GM18498 (cell line): ENCODE measurements around the gene TRAPPC12.
"Not testable (repeated sequence)": the region's sequence is repeated elsewhere in the genome, so short reads cannot be mapped to it uniquely, and the experiment has no call there.

Experiments
- ATAC-seq: cut with Tn5 transposase; IDR thresholded peaks from one replicate; pipeline ENCODE4 v1.9.1; 2021; ENCODE audit warnings: mild to moderate bottlenecking, moderate library complexity; ENCODE audit not compliant: unreplicated experiment

The TRAPPC12 gene

DNA sequence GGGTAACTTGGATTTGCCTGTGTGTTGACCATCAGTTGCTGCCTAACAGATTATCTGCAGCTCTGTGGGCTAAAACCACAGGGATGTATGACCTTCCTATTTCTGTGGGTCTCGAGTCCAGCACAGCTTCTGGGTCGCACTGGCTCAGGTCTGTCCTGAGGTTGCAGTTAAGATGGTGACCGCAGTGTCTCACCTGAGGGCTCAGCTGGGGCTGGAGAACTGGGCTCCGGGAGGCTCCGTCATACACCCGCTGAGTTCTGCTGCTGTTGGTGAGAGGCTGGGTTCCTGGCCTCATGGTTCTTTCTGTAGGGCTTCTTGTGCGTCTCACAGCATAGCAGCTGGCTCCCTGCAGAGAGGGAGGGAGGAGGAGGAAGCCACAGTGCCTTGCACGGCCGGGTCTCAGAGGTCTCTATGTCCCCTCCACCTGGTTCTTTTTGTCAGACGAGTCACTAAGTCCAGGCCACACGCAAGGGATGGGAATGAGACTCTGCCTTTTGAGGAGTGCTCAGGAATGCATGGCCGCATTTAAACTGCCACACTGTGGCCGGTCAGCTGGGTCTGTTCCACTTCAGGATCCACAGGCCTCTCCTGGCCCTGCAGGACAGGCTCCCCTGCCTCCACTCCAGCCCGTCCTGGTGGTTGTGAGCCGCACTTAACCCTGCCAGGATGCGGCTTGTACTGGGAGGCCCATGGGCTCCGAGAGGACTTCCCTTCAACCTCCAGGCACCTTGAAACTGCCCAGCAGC is 72.6 kb downstream of the TRAPPC12 start:
- no peak for ATAC-seq

DNA sequence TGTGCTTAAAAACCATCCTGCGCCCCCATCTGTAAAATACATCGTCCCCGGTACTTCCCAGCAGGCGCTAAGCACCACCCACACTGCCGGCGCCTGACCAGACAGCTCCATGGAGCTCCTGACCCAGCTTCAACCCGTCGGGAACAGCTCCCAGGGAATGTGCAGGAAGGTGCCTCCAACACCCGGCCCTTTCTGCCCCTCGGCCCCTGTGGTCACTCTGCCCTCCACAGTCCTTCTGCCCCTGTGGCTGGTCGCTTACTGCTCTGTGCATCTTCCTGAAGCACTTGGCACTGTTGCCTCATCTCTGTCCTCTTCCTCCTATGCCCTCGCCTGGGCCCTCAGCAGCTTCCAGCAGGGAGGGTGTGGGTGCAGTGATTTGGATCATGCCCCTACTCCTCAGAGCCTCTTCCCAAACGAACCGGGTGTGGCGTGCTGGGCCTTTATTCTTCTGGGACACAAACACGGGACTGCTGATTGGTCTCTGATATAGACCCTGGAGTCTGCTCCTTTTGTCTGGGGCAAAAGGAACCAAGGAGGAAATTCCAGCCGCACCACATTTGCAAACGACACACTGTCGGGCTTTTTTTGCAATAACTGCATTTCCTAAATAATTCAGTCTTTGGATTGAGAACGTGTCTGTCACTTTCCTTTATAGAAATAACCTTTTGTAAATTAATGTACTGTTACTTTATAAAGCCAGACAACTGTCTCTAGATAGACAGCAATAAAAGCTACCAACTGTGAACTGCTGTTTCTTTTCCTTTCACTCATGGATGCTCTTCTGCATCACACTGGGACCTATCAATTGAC is 73.9 kb downstream of the TRAPPC12 start:
- ATAC-seq = no peak

GRCh38 chr2:3454005-3454404 is 74.5 kb downstream of the TRAPPC12 start:
- ATAC-seq = not testable (repeated sequence)

DNA sequence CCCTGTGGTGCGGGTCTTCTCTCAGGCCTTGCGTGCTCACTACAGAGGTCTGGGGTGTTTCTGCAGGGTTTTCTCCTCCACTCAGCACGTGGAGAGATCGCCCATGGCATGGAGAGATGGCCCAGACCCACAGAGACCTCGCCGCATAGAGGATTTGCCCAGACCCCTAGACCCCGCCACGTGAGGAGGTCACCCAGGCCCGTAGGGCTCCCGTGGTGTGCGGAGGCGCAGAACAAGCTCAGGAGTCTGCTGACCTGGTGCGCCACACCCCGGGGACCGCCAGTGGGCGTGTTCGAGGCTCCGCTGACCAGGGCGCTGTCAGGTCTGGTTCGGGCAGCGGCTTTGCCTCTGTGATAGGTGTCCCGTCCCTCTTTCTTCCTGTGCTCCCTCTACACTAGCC is 75.3 kb downstream of the TRAPPC12 start:
- no peak for ATAC-seq

DNA sequence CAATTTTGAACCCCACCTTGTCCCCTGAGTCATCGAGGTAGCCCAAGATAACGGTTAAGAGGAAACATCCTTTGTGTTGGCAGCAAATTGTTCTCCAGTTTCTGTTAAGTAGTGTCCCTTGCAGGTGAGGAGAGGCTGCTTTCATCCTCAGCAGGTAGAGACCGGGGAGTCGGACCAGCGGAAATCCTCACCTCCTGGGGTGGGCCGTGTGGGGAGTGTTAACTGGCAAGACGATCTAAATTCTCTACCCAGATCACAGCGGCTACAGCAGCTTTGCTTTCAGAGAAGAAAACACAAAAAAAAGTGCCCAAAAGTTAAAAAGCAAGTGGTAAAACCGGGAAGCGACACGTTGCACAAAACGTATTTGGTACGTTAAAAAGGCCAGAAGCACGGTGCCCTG is 76.6 kb downstream of the TRAPPC12 start:
- no peak for ATAC-seq

DNA sequence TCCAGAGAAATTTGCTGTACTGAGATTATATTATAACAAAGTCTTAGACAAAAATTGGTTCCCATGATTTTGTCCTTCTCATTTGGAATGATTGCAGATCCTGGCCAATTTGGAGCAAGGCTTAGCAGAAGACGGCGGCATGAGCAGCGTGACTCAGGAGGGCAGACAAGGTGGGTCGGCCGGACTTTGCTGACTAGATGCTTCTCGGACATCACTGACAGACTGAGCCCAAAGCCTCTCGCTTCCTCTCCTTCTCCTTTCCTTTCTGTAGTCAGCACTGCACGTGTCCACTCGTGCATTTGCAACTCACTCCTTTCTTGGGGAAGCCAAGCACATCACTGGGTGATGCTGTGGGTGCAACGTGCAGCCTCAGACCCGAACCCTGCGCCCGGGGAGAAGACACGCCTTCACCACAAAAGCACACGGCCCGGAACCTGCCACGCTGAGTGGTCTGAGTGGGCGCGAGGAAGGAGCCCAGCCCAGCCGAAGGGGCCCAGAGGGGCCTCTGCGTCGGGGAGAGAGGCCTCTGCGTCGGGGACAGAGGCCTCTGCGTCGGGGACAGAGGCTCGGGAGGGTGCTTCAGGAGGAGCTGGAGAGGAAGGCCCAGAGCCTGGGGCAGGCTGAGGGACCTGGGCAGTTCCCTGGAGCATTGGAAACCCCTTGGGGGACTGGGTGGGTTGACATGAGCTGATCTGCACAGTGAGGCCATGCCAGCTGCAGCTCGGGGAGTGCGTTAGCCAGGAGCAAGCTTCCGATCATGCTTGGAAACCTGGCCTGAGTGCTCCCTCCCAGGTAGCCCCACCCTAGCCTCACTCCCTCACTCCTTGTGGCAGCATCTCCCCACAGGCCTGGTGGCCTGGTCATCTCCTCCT is 78.3 kb downstream of the TRAPPC12 start:
- ATAC-seq = no peak

- ATAC-seq = no peak
These were observed 79.1 kb downstream of the TRAPPC12 start for GRCh38 chr2:3458396-3459184.

- ATAC-seq = no peak
These were observed 79.9 kb downstream of the TRAPPC12 start for GRCh38 chr2:3459185-3460015.

- ATAC-seq = no peak
These were observed 80.7 kb downstream of the TRAPPC12 start for GRCh38 chr2:3460156-3460555.

- no peak for ATAC-seq
These were observed 81.6 kb downstream of the TRAPPC12 start for GRCh38 chr2:3460831-3461800.

GRCh38 chr2:3461801-3462492 is 82.5 kb downstream of the TRAPPC12 start:
- peak; percentile 72 for ATAC-seq

DNA sequence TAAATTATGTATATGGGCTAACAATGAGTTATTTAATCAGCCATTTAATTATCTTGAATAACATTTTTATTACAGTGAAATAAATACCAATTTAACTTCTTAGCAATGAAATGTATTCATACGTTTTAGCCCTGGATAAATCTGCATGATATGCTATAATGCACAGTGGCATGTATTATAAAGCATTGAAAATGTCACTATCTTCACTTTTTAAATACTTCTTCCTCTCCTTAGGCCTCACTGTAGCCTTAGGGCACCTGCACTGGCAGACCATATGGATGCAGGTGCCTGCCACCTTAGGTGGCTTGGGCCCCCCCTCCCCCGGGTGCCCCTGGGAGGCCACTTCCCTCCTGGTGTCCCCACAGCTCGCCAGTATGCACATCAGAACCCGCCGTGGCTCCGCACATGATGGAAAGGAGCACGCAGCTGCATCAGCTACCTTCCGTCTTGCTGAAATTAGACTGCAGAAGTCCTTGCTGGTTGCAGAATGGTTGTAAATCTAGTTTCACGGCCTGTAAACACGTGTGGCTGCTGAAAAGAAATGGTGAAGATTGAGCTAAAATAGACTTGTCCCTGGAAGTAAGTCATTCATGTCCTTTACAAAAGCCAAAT is 83.1 kb downstream of the TRAPPC12 start:
- peak; percentile 3 for ATAC-seq

- no peak for ATAC-seq
These were observed 83.8 kb downstream of the TRAPPC12 start for GRCh38 chr2:3463186-3463835.

DNA sequence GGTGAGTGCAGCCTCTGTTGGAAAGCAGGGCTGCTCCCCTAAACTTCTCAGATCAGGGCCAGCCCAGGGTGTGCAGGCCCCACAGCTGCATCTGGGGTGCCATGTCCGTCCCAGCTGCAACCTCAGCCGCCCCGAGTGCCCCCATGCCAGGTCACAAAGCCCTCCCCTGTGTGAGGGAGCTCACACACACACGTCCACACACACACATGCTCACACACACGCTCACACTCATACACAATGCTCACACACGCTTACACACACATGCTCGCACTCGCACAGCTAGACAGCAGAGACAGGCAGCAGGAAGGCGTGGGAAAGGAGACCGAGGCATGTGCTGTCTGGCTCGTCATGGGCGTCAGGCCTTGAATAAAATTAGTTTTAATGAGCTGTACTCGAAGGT is 84.5 kb downstream of the TRAPPC12 start:
- ATAC-seq = no peak

GRCh38 chr2:3464401-3465005 is 85.0 kb downstream of the TRAPPC12 start:
- no peak for ATAC-seq

- no peak for ATAC-seq
These were observed 85.8 kb downstream of the TRAPPC12 start for GRCh38 chr2:3465328-3465727.
